GM23338 (cell line): Measurements from ENCODE around the gene PDX1. TPM values are rescaled to one million over a fixed set of nuclear protein-coding genes. Genes with fewer than 3 reads are reported as not detected.

Experiments used
- ATAC-seq: fragments of 200-7000 bp; cut with Tn5 transposase; 3 replicates; pipeline ENCODE4 v1.9.1; 2020
- DNase-seq: peaks from one replicate; pipeline ENCODE4 v3.0.0-alpha.2; 2015; ENCODE audit warnings: low spot score
- H2AFZ ChIP-seq: fragments of 200-600 bp; sonication (generic); 2 replicates; pipeline ENCODE4 v1.8.0; 2016; ENCODE audit warnings: antibody characterized with exemption, mild to moderate bottlenecking, moderate library complexity
- H3F3A ChIP-seq: fragments of 200-600 bp; sonication (generic); replicated peaks from 2 replicates; pipeline ENCODE4 v1.8.0; 2017; ENCODE audit warnings: antibody characterized with exemption, mixed run types, low read depth
- H3K27ac ChIP-seq: fragments of 200-600 bp; sonication (generic); 2 replicates; pipeline ENCODE4 v1.6.1; 2016; ENCODE audit warnings: low read depth
- H3K27me3 ChIP-seq: fragments of 200-600 bp; sonication (generic); 2 replicates; pipeline ENCODE4 v1.8.0; 2016; ENCODE audit warnings: mild to moderate bottlenecking, mixed run types, moderate library complexity; ENCODE audit not compliant: insufficient read depth
- H3K36me3 ChIP-seq: fragments of 200-600 bp; sonication (generic); 2 replicates; pipeline ENCODE4 v1.8.0; 2016; ENCODE audit warnings: mild to moderate bottlenecking; ENCODE audit not compliant: insufficient read depth
- H3K4me1 ChIP-seq: fragments of 200-600 bp; sonication (generic); 2 replicates; pipeline ENCODE4 v1.8.0; 2016; ENCODE audit warnings: mild to moderate bottlenecking, moderate library complexity; ENCODE audit not compliant: insufficient read depth
- H3K4me2 ChIP-seq: fragments of 200-600 bp; sonication (generic); 2 replicates; pipeline ENCODE4 v1.7.1; 2017; ENCODE audit warnings: mixed run types
- H3K4me3 ChIP-seq: fragments of 200-600 bp; sonication (generic); 2 replicates; pipeline ENCODE4 v1.6.1; 2016; ENCODE audit warnings: mixed run types
- H3K79me2 ChIP-seq: fragments of 200-600 bp; sonication (generic); replicated peaks from 2 replicates; pipeline ENCODE4 v1.8.0; 2017; ENCODE audit warnings: mild to moderate bottlenecking; ENCODE audit not compliant: insufficient read depth
- H3K9me2 ChIP-seq: fragments of 200-600 bp; sonication (generic); 2 replicates; pipeline ENCODE4 v1.8.0; 2017; ENCODE audit not compliant: insufficient read depth
- H4K20me1 ChIP-seq: fragments of 200-600 bp; sonication (generic); replicated peaks from 2 replicates; pipeline ENCODE4 v1.8.0; 2017; ENCODE audit warnings: mild to moderate bottlenecking; ENCODE audit not compliant: insufficient read depth
- H3K27ac Mint-ChIP-seq: 2 replicates; pipeline ENCODE4 v1.8.0; 2020; ENCODE audit warnings: inconsistent platforms, mild to moderate bottlenecking, moderate library complexity, mixed read lengths
- H3K27me3 Mint-ChIP-seq: 3 replicates; pipeline ENCODE4 v1.8.0; 2022; ENCODE audit warnings: low read depth, mild to moderate bottlenecking, moderate library complexity, mixed read lengths, inconsistent platforms; ENCODE audit not compliant: insufficient read depth, poor library complexity
- H3K36me3 Mint-ChIP-seq: 3 replicates; pipeline ENCODE4 v1.8.0; 2021; ENCODE audit warnings: low read depth, mild to moderate bottlenecking, inconsistent platforms, moderate library complexity, mixed read lengths
- H3K4me1 Mint-ChIP-seq: 3 replicates; pipeline ENCODE4 v1.8.0; 2020; ENCODE audit warnings: mild to moderate bottlenecking, inconsistent platforms, mixed read lengths
- H3K4me3 Mint-ChIP-seq: 3 replicates; pipeline ENCODE4 v1.8.0; 2021; ENCODE audit warnings: moderate library complexity, mild to moderate bottlenecking, inconsistent platforms, mixed read lengths
- H3K9me3 Mint-ChIP-seq: 3 replicates; pipeline ENCODE4 v1.8.0; 2020; ENCODE audit warnings: moderate library complexity, mild to moderate bottlenecking, inconsistent platforms, mixed read lengths
- CREB1 ChIP-seq: fragments of 250-450 bp; sonication (Bioruptor Pico); IDR thresholded peaks from 2 replicates; pipeline ENCODE4 v1.5.0; 2020; ENCODE audit warnings: low read depth, mild to moderate bottlenecking, moderate library complexity
- EZH2 ChIP-seq: fragments of 200-600 bp; sonication (generic); IDR thresholded peaks from one replicate; pipeline ENCODE4 v1.8.0; 2017; ENCODE audit warnings: antibody characterized with exemption, mild to moderate bottlenecking, low read depth; ENCODE audit not compliant: unreplicated experiment
- POLR2AphosphoS5 ChIP-seq: IDR thresholded peaks from 2 replicates; pipeline ENCODE4 v1.6.1; 2016; ENCODE audit warnings: antibody characterized with exemption, low read depth
- STAT1 ChIP-seq: IDR thresholded peaks from one replicate; pipeline ENCODE4 v1.6.1; 2016; ENCODE audit warnings: antibody characterized with exemption; ENCODE audit not compliant: unreplicated experiment
- ZNF114 ChIP-seq: fragments of 250-450 bp; sonication (Bioruptor Pico); IDR thresholded peaks from 2 replicates; pipeline ENCODE4 v1.5.0; 2020; ENCODE audit warnings: mild to moderate bottlenecking, moderate library complexity
- ZNF331 ChIP-seq: fragments of 250-450 bp; sonication (Bioruptor Pico); IDR thresholded peaks from 2 replicates; pipeline ENCODE4 v1.5.0; 2020; ENCODE audit warnings: low read depth, mild to moderate bottlenecking, moderate library complexity
- polyA plus RNA-seq: library from polyadenylated mRNA; unstranded; fragments of >200 nt; fragmentation: Nextera tagmentation; extraction: Ambion mirVana; gene quantifications from 2 replicates; pipeline ENCODE4 v1.2.1, GENCODE V29; 2016
- total RNA-seq: library from RNA; depleted of rRNA; stranded (reverse); fragments of >200 nt; shearing (Covaris generic); gene quantifications from 2 replicates; pipeline ENCODE4 v1.2.3, GENCODE V29; 2014
- TF ChIP-seq, protein P1 (sequence below), 2 experiments: fragments of 200-600 bp in 1 of 2; sonication (generic) in 1 of 2; conservative IDR thresholded peaks; 2 replicates each; pipeline versions ENCODE4 v1.5.1 to v1.6.1; 2016 to 2017; ENCODE audit warnings: antibody characterized with exemption in 2 of 2, low read depth in 2 of 2, mild to moderate bottlenecking in 2 of 2, moderate library complexity in 1 of 2
- TF ChIP-seq, protein P2 (sequence below): IDR thresholded peaks from one replicate; pipeline ENCODE4 v1.6.1; 2018; ENCODE audit warnings: antibody characterized with exemption; ENCODE audit not compliant: unreplicated experiment

Gene PDX1
- total and polyA plus RNA-seq, 2 experiments from 2014 or later: not detected

DNA sequence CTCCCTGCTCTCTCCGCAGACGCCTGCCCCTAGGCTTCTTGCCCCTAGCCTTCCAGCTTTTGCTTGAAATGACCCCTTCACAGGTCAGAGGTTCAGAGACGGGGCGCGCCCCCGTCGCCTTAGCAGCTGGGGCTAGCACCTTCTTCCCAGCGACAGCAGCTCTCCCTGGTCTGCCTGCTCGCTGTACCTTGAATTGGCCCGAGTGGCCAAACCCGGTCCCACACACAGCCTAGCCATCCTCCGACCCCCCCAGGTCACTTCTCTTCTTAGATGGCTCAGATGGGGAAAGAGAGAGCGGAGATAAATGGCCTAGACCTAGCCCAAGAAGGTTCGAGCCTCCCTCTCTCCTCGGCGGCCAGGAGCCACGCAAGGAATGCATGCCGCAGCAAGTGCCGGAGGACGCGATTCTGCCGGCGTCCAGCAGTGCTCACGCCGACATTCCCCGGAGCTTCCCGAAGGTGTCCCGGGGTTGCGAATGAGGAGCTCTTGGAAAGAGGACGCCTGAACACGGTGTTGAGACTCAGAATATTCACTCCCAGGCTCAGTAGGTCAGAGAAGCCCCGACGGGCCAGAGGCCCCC, 48.0 kb downstream of the PDX1 start:
- no peaks in the 10 kb centered on the region; the same call in 2 of the 3 replicates for H3K36me3 Mint-ChIP-seq
- peaks cover 100% of the 10 kb centered on the region for H3K27me3 Mint-ChIP-seq
- Histone ChIP-seq H4K20me1 (peaks cover 46% of the 10 kb centered on the region), H3K36me3 (no peaks in the 10 kb centered on the region; the same call in 1 of the 2 replicates), H3K4me2 (peak overlapping the region; percentile 73), H3K4me3 (peak overlapping the region; percentile 41), H3K4me1 (peaks cover 67% of the 10 kb centered on the region), H3K9me2 (no peaks in the 10 kb centered on the region), H3K79me2 (no peaks in the 10 kb centered on the region), H2AFZ (no peak overlapping the region), H3K27ac (no peak overlapping the region), H3K27me3 (peaks cover 100% of the 10 kb centered on the region), H3F3A (peaks cover 52% of the 10 kb centered on the region)
- peak overlapping the region; percentile 57 for H3K4me3 Mint-ChIP-seq
- H3K9me3 Mint-ChIP-seq: no peaks in the 10 kb centered on the region; the same call in 2 of the 3 replicates
- ATAC-seq: no peak
- no peak overlapping the region for H3K27ac Mint-ChIP-seq
- DNase-seq: peak; percentile 49
- H3K4me1 Mint-ChIP-seq: peaks cover 60% of the 10 kb centered on the region
- TF ChIP-seq EZH2 (peak; percentile 75), POLR2AphosphoS5 (no peak)
- TF ChIP-seq, protein P1, sequence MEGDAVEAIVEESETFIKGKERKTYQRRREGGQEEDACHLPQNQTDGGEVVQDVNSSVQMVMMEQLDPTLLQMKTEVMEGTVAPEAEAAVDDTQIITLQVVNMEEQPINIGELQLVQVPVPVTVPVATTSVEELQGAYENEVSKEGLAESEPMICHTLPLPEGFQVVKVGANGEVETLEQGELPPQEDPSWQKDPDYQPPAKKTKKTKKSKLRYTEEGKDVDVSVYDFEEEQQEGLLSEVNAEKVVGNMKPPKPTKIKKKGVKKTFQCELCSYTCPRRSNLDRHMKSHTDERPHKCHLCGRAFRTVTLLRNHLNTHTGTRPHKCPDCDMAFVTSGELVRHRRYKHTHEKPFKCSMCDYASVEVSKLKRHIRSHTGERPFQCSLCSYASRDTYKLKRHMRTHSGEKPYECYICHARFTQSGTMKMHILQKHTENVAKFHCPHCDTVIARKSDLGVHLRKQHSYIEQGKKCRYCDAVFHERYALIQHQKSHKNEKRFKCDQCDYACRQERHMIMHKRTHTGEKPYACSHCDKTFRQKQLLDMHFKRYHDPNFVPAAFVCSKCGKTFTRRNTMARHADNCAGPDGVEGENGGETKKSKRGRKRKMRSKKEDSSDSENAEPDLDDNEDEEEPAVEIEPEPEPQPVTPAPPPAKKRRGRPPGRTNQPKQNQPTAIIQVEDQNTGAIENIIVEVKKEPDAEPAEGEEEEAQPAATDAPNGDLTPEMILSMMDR (conservative IDR thresholded peaks at IDR 0.05; ENCODE audit: low read depth in 2 of 2): no peak
- TF ChIP-seq, protein P2, sequence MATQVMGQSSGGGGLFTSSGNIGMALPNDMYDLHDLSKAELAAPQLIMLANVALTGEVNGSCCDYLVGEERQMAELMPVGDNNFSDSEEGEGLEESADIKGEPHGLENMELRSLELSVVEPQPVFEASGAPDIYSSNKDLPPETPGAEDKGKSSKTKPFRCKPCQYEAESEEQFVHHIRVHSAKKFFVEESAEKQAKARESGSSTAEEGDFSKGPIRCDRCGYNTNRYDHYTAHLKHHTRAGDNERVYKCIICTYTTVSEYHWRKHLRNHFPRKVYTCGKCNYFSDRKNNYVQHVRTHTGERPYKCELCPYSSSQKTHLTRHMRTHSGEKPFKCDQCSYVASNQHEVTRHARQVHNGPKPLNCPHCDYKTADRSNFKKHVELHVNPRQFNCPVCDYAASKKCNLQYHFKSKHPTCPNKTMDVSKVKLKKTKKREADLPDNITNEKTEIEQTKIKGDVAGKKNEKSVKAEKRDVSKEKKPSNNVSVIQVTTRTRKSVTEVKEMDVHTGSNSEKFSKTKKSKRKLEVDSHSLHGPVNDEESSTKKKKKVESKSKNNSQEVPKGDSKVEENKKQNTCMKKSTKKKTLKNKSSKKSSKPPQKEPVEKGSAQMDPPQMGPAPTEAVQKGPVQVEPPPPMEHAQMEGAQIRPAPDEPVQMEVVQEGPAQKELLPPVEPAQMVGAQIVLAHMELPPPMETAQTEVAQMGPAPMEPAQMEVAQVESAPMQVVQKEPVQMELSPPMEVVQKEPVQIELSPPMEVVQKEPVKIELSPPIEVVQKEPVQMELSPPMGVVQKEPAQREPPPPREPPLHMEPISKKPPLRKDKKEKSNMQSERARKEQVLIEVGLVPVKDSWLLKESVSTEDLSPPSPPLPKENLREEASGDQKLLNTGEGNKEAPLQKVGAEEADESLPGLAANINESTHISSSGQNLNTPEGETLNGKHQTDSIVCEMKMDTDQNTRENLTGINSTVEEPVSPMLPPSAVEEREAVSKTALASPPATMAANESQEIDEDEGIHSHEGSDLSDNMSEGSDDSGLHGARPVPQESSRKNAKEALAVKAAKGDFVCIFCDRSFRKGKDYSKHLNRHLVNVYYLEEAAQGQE: no peak

DNA sequence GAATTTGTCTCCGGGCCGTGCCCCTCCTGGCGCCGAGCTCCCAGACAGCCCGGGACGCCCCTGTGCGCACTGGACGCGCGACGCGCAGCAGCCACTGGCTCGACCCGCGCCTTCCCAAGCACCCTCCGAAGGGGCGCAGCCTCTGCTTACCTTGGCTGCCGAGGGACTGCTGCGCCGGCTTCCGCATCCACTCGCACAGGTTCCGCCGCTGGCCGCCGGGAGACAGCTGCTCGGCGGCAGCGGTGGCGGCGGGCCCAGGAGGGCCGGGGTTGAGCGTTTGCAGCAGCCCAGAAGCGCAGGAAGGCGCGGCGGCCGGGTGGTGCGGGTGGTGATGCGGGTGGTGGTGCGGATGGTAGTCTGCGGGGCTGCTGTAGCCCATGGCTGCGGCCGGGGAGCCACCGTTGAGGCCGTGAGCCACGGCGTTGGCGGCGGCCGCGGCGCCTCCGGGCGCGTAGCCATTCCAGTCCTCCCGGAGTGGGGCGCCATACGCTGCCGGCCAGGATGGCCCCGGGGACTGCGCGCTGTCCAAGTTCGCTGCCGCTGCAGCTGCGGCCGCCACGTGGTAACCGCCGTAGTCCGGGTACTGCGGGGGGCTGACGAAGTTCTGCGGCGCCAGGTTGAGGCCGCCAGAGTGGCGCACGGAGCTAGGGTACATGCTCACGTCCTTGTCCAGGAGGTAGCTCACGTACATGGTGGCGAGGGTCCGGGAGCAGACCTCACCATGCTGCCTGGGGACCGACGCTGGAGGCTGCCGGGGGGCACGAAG, 48.7 kb downstream of the PDX1 start:
- H3K4me2 ChIP-seq: peak overlapping the region; percentile 73
- no peak for TF ChIP-seq ZNF331 (CRISPR knock-in tag)
- TF ChIP-seq CREB1: 0 out of 2 replicates have a peak, but pooled peaks have one; percentile 54
- TF ChIP-seq, protein P2: no peak
- TF ChIP-seq POLR2AphosphoS5: no peak
- peak; percentile 77 for TF ChIP-seq EZH2
- no peak for TF ChIP-seq STAT1
- TF ChIP-seq ZNF114 (CRISPR knock-in tag): no peak

More for the DNA sequence above, 48.7 kb downstream of the PDX1 start:
- Histone ChIP-seq H3K4me3 (peak overlapping the region; percentile 41), H4K20me1 (peaks cover 48% of the 10 kb centered on the region), H3K27ac (no peak overlapping the region), H3K9me2 (no peaks in the 10 kb centered on the region), H3K79me2 (no peaks in the 10 kb centered on the region), H3K27me3 (peaks cover 100% of the 10 kb centered on the region), H3K4me1 (peaks cover 67% of the 10 kb centered on the region), H3F3A (peaks cover 49% of the 10 kb centered on the region), H3K36me3 (no peaks in the 10 kb centered on the region; the same call in 1 of the 2 replicates), H2AFZ (no peak overlapping the region)
- peak; percentile 72 for DNase-seq
- Mint-ChIP-seq H3K4me3 (peak overlapping the region; percentile 51; the same call in 2 of the 3 replicates), H3K36me3 (no peaks in the 10 kb centered on the region; the same call in 2 of the 3 replicates), H3K9me3 (no peaks in the 10 kb centered on the region; the same call in 2 of the 3 replicates), H3K27me3 (peaks cover 100% of the 10 kb centered on the region), H3K4me1 (peaks cover 58% of the 10 kb centered on the region), H3K27ac (no peak overlapping the region)
- peak; percentile 4 for ATAC-seq
